SK-N-MC (cell line): ENCODE measurements around the gene SUGP1.

Experiments used
- DNase-seq: peaks from one replicate; pipeline ENCODE4 v3.0.0-alpha.2; 2011; ENCODE audit warnings: low read depth, low spot score
- H3K27ac ChIP-seq: fragments of 200-600 bp; sonication (generic); 2 replicates; pipeline ENCODE4 v1.5.1; 2016; ENCODE audit warnings: mixed run types
- H3K36me3 ChIP-seq: fragments of 200-600 bp; sonication (generic); 2 replicates; pipeline ENCODE4 v1.6.1; 2017; ENCODE audit warnings: antibody characterized with exemption, low read length, mixed read lengths; ENCODE audit not compliant: insufficient read depth
- H3K4me3 ChIP-seq: fragments of 200-600 bp; sonication (generic); 2 replicates; pipeline ENCODE4 v1.5.1; 2016
- H3K9ac ChIP-seq: fragments of 200-600 bp; sonication (generic); 2 replicates; pipeline ENCODE4 v1.8.0; 2017; ENCODE audit warnings: mixed run types, mixed read lengths; ENCODE audit not compliant: insufficient read length
- H3K9me3 ChIP-seq: fragments of 200-600 bp; sonication (generic); 2 replicates; pipeline ENCODE4 v1.6.1; 2017; ENCODE audit warnings: low read depth, mild to moderate bottlenecking, antibody characterized with exemption, low read length, moderate library complexity, mixed read lengths
- EZH2 ChIP-seq: fragments of 200-600 bp; sonication (generic); IDR thresholded peaks from one replicate; pipeline ENCODE4 v1.6.1; 2017; ENCODE audit warnings: antibody characterized with exemption
- FOXP2 ChIP-seq: optimal IDR thresholded peaks from 2 replicates; pipeline ENCODE3; 2011; ENCODE audit warnings: mild to moderate bottlenecking, moderate library complexity; ENCODE audit not compliant: insufficient read depth; ENCODE audit errors: extremely low read length, control extremely low read depth
- POLR2AphosphoS5 ChIP-seq: IDR thresholded peaks from 2 replicates; pipeline ENCODE4 v1.6.1; 2012; ENCODE audit warnings: mild to moderate bottlenecking, low read depth, low read length, borderline replicate concordance

The SUGP1 gene

DNA sequence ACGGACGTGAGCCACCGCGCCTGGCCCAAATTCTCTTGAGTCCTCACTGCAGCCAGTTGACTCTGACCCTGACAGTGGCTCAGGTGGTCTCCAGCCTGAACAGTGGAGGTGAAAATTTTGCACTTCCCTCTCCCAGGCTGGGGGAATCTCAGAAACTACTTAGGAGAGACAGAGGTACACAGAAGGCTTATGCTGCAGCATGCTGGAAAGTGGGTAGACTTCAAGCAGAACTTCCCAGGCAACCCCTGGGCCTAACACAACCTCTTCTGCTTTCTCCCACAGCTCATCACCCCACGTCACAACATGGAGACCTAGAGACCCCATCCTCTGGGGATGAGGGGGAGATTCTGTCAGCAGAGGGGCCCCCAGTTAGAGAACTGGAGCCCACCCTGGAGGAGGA lies 94.1 kb downstream of the SUGP1 start:
- H3K27ac ChIP-seq: no peak overlapping the region
- TF ChIP-seq EZH2 (no peak), POLR2AphosphoS5 (no peak), FOXP2 (no peak)
- no peaks in the 10 kb centered on the region for H3K36me3 ChIP-seq
- H3K9me3 ChIP-seq: no peaks in the 10 kb centered on the region
- H3K4me3 ChIP-seq: no peak overlapping the region
- no peak overlapping the region for H3K9ac ChIP-seq
- no peak for DNase-seq
